ENCODE measurements around the gene NDUFAF7.

DNA sequence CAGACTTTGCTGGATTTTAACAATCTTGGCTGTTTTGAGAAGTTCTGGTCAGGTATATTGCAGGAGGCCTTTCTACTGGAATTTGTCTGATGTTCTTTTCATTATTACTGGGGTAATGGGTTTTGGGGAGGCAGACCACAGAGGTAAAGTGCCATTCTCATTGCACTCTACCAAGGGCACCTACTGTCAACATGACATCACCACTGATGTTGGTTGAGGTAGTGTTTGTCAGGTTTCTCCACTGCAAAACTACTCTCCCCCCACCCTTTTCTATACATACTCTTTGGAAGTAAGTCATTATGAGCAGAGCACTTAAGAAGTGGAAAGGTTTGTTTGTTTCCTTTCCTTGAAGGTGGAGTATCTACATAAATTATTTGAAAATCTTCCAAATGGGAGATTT, 66.2 kb downstream of the NDUFAF7 start:
- TF ChIP-seq, protein P1, sequence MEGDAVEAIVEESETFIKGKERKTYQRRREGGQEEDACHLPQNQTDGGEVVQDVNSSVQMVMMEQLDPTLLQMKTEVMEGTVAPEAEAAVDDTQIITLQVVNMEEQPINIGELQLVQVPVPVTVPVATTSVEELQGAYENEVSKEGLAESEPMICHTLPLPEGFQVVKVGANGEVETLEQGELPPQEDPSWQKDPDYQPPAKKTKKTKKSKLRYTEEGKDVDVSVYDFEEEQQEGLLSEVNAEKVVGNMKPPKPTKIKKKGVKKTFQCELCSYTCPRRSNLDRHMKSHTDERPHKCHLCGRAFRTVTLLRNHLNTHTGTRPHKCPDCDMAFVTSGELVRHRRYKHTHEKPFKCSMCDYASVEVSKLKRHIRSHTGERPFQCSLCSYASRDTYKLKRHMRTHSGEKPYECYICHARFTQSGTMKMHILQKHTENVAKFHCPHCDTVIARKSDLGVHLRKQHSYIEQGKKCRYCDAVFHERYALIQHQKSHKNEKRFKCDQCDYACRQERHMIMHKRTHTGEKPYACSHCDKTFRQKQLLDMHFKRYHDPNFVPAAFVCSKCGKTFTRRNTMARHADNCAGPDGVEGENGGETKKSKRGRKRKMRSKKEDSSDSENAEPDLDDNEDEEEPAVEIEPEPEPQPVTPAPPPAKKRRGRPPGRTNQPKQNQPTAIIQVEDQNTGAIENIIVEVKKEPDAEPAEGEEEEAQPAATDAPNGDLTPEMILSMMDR (IDR thresholded peaks at IDR 0.05), result no peak
- no peak for TF ChIP-seq POLR2A (IDR thresholded peaks at IDR 0.05)

Data from Peyer's patch (tissue), 4 donors.